Neural cell (in vitro differentiated cells): Measurements from ENCODE around the gene N4BP2. TPM values are rescaled to one million over a fixed set of nuclear protein-coding genes. Genes with fewer than 3 reads are reported as not detected.

Source experiments
- H2AFZ ChIP-seq: fragments of 200-600, 300-800 bp; sonication (generic), shearing (Covaris generic); 2 replicates; pipeline ENCODE4 v1.6.0; 2014; ENCODE audit warnings: low read depth, mild to moderate bottlenecking, antibody characterized with exemption, low read length, moderate library complexity
- H3F3A ChIP-seq: fragments of 200-600 bp; shearing (Covaris generic); 2 replicates; pipeline ENCODE4 v1.6.1; 2016; ENCODE audit warnings: mild to moderate bottlenecking, moderate library complexity, mixed read lengths, antibody characterized with exemption, low read length; ENCODE audit not compliant: insufficient read depth, poor library complexity, severe bottlenecking
- H3K27ac ChIP-seq: fragments of 200-600, 300-800 bp; sonication (generic), shearing (Covaris generic); 2 replicates; pipeline ENCODE4 v1.5.1; 2014; ENCODE audit warnings: mild to moderate bottlenecking, low read length, moderate library complexity
- H3K27me3 ChIP-seq: fragments of 300-800, 200-600 bp; sonication (generic), shearing (Covaris generic); 2 replicates; pipeline ENCODE4 v1.6.0; 2014; ENCODE audit warnings: mild to moderate bottlenecking, low read depth, low read length, moderate library complexity; ENCODE audit not compliant: insufficient read depth
- H3K36me3 ChIP-seq: fragments of 300-800, 200-600 bp; sonication (generic), shearing (Covaris generic); 2 replicates; pipeline ENCODE4 v1.5.1; 2014; ENCODE audit warnings: mild to moderate bottlenecking, antibody characterized with exemption, low read length, moderate library complexity; ENCODE audit not compliant: insufficient read depth
- H3K4me2 ChIP-seq: fragments of 300-800, 200-600 bp; sonication (generic), shearing (Covaris generic); 2 replicates; pipeline ENCODE4 v1.6.0; 2014; ENCODE audit warnings: mild to moderate bottlenecking, low read length
- H3K4me3 ChIP-seq: fragments of 300-800, 200-600 bp; sonication (generic), shearing (Covaris generic); 2 replicates; pipeline ENCODE4 v1.5.1; 2014; ENCODE audit warnings: mild to moderate bottlenecking, low read length, moderate library complexity
- H3K79me2 ChIP-seq: fragments of 200-600 bp; shearing (Covaris generic); replicated peaks from 2 replicates; pipeline ENCODE4 v1.6.0; 2014; ENCODE audit warnings: mild to moderate bottlenecking, low read length, moderate library complexity; ENCODE audit not compliant: insufficient read depth
- H3K9ac ChIP-seq: fragments of 300-800, 200-600 bp; sonication (generic), shearing (Covaris generic); 2 replicates; pipeline ENCODE4 v1.6.1; 2016; ENCODE audit warnings: mild to moderate bottlenecking, low read length, mixed read lengths
- H3K9me2 ChIP-seq: fragments of 200-600 bp; shearing (Covaris generic); 2 replicates; pipeline ENCODE4 v1.6.1; 2016; ENCODE audit warnings: mild to moderate bottlenecking, low read length, mixed read lengths; ENCODE audit not compliant: insufficient read depth
- H3K9me3 ChIP-seq: fragments of 200-600, 300-800 bp; sonication (generic), shearing (Covaris generic); 2 replicates; pipeline ENCODE4 v1.6.1; 2016; ENCODE audit warnings: mild to moderate bottlenecking, mixed run types, low read length, moderate library complexity, mixed read lengths
- H4K20me1 ChIP-seq: fragments of 200-600 bp; shearing (Covaris generic); 2 replicates; pipeline ENCODE4 v1.6.1; 2016; ENCODE audit warnings: mild to moderate bottlenecking, mixed run types; ENCODE audit not compliant: insufficient read depth
- EP300 ChIP-seq: fragments of 450-650 bp; conservative IDR thresholded peaks from 2 replicates; pipeline ENCODE4 v1.6.1; 2014; ENCODE audit warnings: antibody characterized with exemption, mild to moderate bottlenecking, moderate library complexity; ENCODE audit not compliant: poor library complexity, severe bottlenecking
- EZH2 ChIP-seq: fragments of 200-600, 300-800 bp; shearing (Covaris generic), sonication (generic); IDR thresholded peaks from 2 replicates; pipeline ENCODE4 v1.6.1; 2014; ENCODE audit warnings: antibody characterized with exemption, low read length, borderline replicate concordance, mild to moderate bottlenecking; ENCODE audit not compliant: insufficient read depth, poor library complexity, severe bottlenecking
- MXI1 ChIP-seq: fragments of 450-650 bp; conservative IDR thresholded peaks from 2 replicates; pipeline ENCODE4 v1.6.1; 2014; ENCODE audit warnings: antibody characterized with exemption, mild to moderate bottlenecking; ENCODE audit not compliant: poor library complexity, severe bottlenecking
- POLR2AphosphoS5 ChIP-seq: IDR thresholded peaks from 2 replicates; pipeline ENCODE4 v1.6.1; 2012
- RAD21 ChIP-seq: fragments of 450-650 bp; conservative IDR thresholded peaks from 2 replicates; pipeline ENCODE4 v1.6.1; 2014; ENCODE audit warnings: antibody characterized with exemption, mild to moderate bottlenecking, moderate library complexity
- SMC3 ChIP-seq: fragments of 450-650 bp; conservative IDR thresholded peaks from 2 replicates; pipeline ENCODE4 v1.6.1; 2014; ENCODE audit warnings: antibody characterized with exemption, mild to moderate bottlenecking, moderate library complexity; ENCODE audit not compliant: poor library complexity
- TAF1 ChIP-seq: IDR thresholded peaks from 2 replicates; pipeline ENCODE4 v1.6.1; 2012; ENCODE audit warnings: low read depth
- polyA plus RNA-seq: library from polyadenylated mRNA; depleted of rRNA; stranded (reverse); fragments of >200 nt; gene quantifications from 2 replicates; pipeline ENCODE4 v1.2.3, GENCODE V29; 2014
- TF ChIP-seq, protein P1 (sequence below): fragments of 450-650 bp; IDR thresholded peaks from 2 replicates; pipeline ENCODE4 v1.5.1; 2014; ENCODE audit warnings: antibody characterized with exemption, mild to moderate bottlenecking, moderate library complexity; ENCODE audit not compliant: poor library complexity, severe bottlenecking
- TF ChIP-seq, protein P2 (sequence below): IDR thresholded peaks from 2 replicates; pipeline ENCODE4 v1.6.1; 2012; ENCODE audit warnings: borderline replicate concordance

The N4BP2 gene
- polyA plus RNA-seq, 1 donor from 2014 or later: 28.1 TPM

DNA sequence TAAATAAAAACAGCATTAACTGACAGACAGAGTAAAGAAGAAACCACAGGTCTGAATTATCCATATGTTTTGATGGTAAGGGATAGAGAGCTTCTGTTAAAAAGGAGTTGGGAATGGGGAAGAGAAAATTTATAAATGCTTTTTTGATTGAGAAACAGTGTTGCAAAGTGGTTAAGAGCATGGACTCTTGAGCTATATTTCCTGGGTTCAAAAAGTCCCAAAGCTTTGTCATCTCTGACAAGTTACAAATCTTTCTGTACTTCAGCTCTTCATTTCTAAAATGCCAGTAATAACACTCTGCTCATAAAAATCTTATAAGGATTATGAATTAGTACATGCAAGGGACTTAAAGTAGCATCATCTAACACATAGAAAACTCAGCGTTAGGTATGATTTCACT lies 62.2 kb downstream of the N4BP2 start:
- Histone ChIP-seq H2AFZ (no peak overlapping the region), H3K9me3 (no peaks in the 10 kb centered on the region), H3F3A (no peaks in the 10 kb centered on the region), H3K27ac (no peak overlapping the region), H4K20me1 (no peaks in the 10 kb centered on the region), H3K79me2 (no peaks in the 10 kb centered on the region), H3K4me3 (no peak overlapping the region), H3K36me3 (peaks cover 4% of the 10 kb centered on the region), H3K4me2 (no peak overlapping the region), H3K9me2 (no peaks in the 10 kb centered on the region), H3K27me3 (no peaks in the 10 kb centered on the region), H3K9ac (no peak overlapping the region)
- TF ChIP-seq EP300: no peak
- TF ChIP-seq EZH2: no peak
- TF ChIP-seq SMC3: no peak
- TF ChIP-seq RAD21: no peak
- no peak for TF ChIP-seq POLR2AphosphoS5
- TF ChIP-seq TAF1: no peak
- no peak for TF ChIP-seq MXI1
- TF ChIP-seq, protein P1, sequence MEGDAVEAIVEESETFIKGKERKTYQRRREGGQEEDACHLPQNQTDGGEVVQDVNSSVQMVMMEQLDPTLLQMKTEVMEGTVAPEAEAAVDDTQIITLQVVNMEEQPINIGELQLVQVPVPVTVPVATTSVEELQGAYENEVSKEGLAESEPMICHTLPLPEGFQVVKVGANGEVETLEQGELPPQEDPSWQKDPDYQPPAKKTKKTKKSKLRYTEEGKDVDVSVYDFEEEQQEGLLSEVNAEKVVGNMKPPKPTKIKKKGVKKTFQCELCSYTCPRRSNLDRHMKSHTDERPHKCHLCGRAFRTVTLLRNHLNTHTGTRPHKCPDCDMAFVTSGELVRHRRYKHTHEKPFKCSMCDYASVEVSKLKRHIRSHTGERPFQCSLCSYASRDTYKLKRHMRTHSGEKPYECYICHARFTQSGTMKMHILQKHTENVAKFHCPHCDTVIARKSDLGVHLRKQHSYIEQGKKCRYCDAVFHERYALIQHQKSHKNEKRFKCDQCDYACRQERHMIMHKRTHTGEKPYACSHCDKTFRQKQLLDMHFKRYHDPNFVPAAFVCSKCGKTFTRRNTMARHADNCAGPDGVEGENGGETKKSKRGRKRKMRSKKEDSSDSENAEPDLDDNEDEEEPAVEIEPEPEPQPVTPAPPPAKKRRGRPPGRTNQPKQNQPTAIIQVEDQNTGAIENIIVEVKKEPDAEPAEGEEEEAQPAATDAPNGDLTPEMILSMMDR: no peak
- TF ChIP-seq, protein P2, sequence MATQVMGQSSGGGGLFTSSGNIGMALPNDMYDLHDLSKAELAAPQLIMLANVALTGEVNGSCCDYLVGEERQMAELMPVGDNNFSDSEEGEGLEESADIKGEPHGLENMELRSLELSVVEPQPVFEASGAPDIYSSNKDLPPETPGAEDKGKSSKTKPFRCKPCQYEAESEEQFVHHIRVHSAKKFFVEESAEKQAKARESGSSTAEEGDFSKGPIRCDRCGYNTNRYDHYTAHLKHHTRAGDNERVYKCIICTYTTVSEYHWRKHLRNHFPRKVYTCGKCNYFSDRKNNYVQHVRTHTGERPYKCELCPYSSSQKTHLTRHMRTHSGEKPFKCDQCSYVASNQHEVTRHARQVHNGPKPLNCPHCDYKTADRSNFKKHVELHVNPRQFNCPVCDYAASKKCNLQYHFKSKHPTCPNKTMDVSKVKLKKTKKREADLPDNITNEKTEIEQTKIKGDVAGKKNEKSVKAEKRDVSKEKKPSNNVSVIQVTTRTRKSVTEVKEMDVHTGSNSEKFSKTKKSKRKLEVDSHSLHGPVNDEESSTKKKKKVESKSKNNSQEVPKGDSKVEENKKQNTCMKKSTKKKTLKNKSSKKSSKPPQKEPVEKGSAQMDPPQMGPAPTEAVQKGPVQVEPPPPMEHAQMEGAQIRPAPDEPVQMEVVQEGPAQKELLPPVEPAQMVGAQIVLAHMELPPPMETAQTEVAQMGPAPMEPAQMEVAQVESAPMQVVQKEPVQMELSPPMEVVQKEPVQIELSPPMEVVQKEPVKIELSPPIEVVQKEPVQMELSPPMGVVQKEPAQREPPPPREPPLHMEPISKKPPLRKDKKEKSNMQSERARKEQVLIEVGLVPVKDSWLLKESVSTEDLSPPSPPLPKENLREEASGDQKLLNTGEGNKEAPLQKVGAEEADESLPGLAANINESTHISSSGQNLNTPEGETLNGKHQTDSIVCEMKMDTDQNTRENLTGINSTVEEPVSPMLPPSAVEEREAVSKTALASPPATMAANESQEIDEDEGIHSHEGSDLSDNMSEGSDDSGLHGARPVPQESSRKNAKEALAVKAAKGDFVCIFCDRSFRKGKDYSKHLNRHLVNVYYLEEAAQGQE: no peak

DNA sequence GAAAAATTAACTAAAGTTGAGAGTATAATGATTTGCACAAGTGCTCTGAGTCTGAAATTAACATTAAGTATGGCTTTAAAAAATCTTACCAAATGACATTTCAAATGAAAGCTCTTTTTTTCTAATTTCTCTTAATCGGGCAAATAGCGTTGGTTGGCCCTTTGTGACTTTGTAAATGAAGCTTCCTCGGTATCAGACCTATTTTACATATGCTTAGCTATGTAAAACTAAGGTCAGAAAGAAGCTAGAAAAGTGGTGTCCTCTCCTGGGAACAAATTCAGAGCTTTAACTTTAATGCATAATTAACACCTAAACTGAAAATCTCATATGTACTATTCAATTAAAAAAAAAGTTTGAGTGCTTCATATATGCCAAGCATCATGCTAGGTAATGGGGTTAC lies 62.7 kb downstream of the N4BP2 start:
- H3K27ac ChIP-seq: no peak overlapping the region
- no peak overlapping the region for H3K4me2 ChIP-seq
- no peaks in the 10 kb centered on the region for H3K27me3 ChIP-seq
- H3K79me2 ChIP-seq: no peaks in the 10 kb centered on the region
- no peak overlapping the region for H2AFZ ChIP-seq
- no peaks in the 10 kb centered on the region for H3F3A ChIP-seq
- H3K9me3 ChIP-seq: no peaks in the 10 kb centered on the region
- H3K4me3 ChIP-seq: no peak overlapping the region
- peaks cover 4% of the 10 kb centered on the region for H3K36me3 ChIP-seq
- H4K20me1 ChIP-seq: no peaks in the 10 kb centered on the region
- H3K9me2 ChIP-seq: no peaks in the 10 kb centered on the region
- TF ChIP-seq, protein P2: no peak
- TF ChIP-seq POLR2AphosphoS5 (no peak), RAD21 (no peak), TAF1 (no peak), SMC3 (no peak), EZH2 (no peak), MXI1 (no peak), EP300 (no peak)
- TF ChIP-seq, protein P1: no peak
- no peak overlapping the region for H3K9ac ChIP-seq
